ENCODE data around the gene KCNJ6.
A peak's percentile ranks its signal among the peaks of the same experiment; 100 is the strongest.
"Not testable (repeated sequence)": the region's sequence is repeated elsewhere in the genome, so short reads cannot be mapped to it uniquely, and the experiment has no call there.

Gene KCNJ6

DNA sequence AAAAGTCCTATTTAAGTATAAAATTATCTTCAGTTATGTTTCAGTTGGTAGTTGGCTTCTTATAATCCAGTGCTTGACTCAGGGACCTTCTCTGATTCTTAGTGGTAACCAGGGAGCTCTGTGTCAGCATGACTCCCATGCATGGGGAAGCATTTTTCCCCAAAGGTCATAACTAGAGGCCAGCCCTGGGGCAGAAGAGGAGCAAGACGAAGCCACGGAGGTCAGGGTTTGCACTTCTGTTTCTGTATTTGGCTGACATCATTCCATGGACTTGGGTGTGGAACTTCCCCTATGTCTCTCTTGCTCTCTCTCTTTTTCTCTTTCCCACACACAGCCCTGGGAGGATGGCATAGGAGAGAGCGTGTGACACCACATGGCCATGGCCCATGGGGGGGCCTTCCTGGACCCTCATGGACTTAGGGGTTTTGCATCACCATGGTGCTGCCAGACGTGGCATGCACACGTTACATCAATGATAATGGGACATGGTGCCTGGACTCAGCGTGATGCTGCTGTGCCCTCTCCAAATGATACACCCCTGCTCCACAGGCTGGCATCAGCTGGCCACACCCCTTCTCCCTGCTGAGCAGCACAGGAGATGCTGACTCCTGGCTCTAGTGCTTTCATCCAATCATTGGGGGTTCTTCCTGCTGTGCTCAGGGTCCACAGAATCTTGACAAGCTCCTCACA lies 260.5 kb downstream of the KCNJ6 start:
- Histone ChIP-seq H3K9me3 (ENCODE audit: control insufficient read depth, insufficient read depth, low read length) (no peaks in the 10 kb centered on the region), H3K4me1 (ENCODE audit: control insufficient read depth, insufficient read depth, low read length) (no peaks in the 10 kb centered on the region), H3K4me3 (ENCODE audit: low read length) (no peak overlapping the region), H3K27ac (ENCODE audit: low read length) (no peak overlapping the region), H3K36me3 (ENCODE audit: control insufficient read depth, insufficient read depth, low read length) (no peaks in the 10 kb centered on the region), H3K27me3 (ENCODE audit: control insufficient read depth, insufficient read depth, low read length) (no peaks in the 10 kb centered on the region)
- no peak for DNase-seq (ENCODE audit: low read depth, low spot score)
- no CpG with 5 or more reads among the region's 6 CpGs for WGBS (ENCODE audit: insufficient coverage, insufficient read length)

DNA sequence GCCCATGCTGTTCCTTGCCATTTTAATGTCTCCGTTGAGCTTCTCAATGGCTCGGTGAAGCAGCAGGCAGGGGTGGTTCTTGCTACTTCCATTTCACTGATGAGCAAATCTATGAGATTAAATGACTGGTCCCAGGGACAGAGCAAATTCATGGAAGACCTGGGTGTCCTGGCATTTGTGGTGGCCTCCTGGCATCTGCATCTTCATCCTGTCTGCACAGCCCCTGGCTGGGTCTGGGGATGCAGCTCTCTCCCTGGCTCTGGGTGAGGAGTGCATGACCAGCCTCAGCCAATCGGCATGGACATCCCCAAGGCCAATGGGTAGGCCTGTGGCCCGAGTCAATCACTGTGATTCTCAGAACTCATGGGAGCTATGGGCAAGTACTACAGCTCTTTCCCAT lies 261.7 kb downstream of the KCNJ6 start:
- Histone ChIP-seq H3K9me3 (ENCODE audit: control insufficient read depth, insufficient read depth, low read length) (no peaks in the 10 kb centered on the region), H3K4me3 (ENCODE audit: low read length) (no peak overlapping the region), H3K36me3 (ENCODE audit: control insufficient read depth, insufficient read depth, low read length) (no peaks in the 10 kb centered on the region), H3K27ac (ENCODE audit: low read length) (no peak overlapping the region), H3K4me1 (ENCODE audit: control insufficient read depth, insufficient read depth, low read length) (no peaks in the 10 kb centered on the region), H3K27me3 (ENCODE audit: control insufficient read depth, insufficient read depth, low read length) (no peaks in the 10 kb centered on the region)
- WGBS (ENCODE audit: insufficient coverage, insufficient read length): no CpG with 5 or more reads among the region's 4 CpGs
- DNase-seq (ENCODE audit: low read depth, low spot score): no peak

DNA sequence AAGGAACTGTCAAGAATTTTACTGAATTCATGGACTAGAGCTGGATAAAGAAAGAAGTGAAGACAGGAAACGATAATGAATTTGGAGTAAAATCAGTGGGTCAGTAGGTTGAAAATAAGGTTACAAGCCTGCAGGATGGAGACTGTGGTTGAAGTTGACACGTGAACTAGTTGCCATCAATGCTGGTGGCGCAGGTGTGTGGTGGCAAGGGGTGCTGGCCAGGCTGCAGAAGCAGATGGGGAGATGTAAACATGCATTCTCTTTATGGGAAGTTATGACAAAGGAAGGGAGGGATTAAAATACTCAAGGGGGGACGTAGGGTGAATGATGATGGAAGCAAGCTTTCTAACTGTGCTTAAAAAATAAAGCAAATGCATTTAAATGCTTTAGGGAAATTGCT lies 263.1 kb downstream of the KCNJ6 start:
- Histone ChIP-seq H3K27me3 (ENCODE audit: control insufficient read depth, insufficient read depth, low read length) (no peaks in the 10 kb centered on the region), H3K36me3 (ENCODE audit: control insufficient read depth, insufficient read depth, low read length) (no peaks in the 10 kb centered on the region), H3K9me3 (ENCODE audit: control insufficient read depth, insufficient read depth, low read length) (no peaks in the 10 kb centered on the region), H3K4me3 (ENCODE audit: low read length) (no peak overlapping the region), H3K4me1 (ENCODE audit: control insufficient read depth, insufficient read depth, low read length) (no peaks in the 10 kb centered on the region), H3K27ac (ENCODE audit: low read length) (no peak overlapping the region)
- DNase-seq (ENCODE audit: low read depth, low spot score): no peak
- no CpG with 5 or more reads among the region's 4 CpGs for WGBS (ENCODE audit: insufficient coverage, insufficient read length)

DNA sequence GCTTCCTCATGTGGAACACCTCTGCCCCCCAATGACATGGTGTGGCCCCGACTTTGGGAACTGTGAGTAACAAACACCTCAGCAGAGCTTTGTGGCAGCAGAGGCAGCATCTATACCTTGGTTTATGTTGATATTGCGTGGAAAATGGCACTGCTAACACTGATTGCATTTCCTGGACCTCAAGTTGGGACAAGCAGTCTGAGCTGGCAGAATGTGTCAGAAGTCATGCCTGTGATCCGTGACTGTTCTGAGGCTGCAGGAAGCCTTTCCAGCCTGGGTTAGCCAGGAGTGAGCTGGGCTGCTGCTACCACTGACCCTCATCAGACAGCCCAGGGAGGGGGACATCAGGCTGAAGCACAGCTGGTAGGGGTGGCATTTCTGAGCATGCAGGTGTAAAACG lies 268.5 kb downstream of the KCNJ6 start:
- Histone ChIP-seq H3K27me3 (ENCODE audit: control insufficient read depth, insufficient read depth, low read length) (no peaks in the 10 kb centered on the region), H3K4me3 (ENCODE audit: low read length) (no peak overlapping the region), H3K27ac (ENCODE audit: low read length) (no peak overlapping the region), H3K4me1 (ENCODE audit: control insufficient read depth, insufficient read depth, low read length) (no peaks in the 10 kb centered on the region), H3K36me3 (ENCODE audit: control insufficient read depth, insufficient read depth, low read length) (no peaks in the 10 kb centered on the region), H3K9me3 (ENCODE audit: control insufficient read depth, insufficient read depth, low read length) (no peaks in the 10 kb centered on the region)
- DNase-seq (ENCODE audit: low read depth, low spot score): no peak
- no CpG with 5 or more reads among the region's 4 CpGs for whole genome bisulfite sequencing (ENCODE audit: insufficient coverage, insufficient read length)

DNA sequence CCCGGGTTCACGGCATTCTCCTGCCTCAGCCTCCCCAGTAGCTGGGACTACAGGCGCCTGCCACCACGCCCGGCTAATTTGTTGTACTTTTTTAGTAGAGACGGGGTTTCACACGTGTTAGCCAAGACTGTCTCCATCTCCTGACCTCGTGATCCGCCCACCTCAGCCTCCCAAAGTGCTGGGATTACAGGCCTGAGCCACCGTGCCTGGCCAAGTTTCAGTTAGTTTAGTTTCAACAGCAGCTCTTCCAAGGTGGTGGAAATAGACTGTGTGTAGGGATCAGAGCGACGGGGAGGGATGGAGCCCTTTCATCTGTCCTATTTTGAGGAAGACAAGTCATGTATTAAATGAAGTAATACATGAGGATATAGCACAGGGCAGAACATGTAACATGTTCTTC lies 269.5 kb downstream of the KCNJ6 start:
- not testable (repeated sequence) for H3K36me3 ChIP-seq (ENCODE audit: control insufficient read depth, insufficient read depth, low read length); H3K4me1 ChIP-seq (ENCODE audit: control insufficient read depth, insufficient read depth, low read length); H3K27ac ChIP-seq (ENCODE audit: low read length); H3K9me3 ChIP-seq (ENCODE audit: control insufficient read depth, insufficient read depth, low read length); H3K27me3 ChIP-seq (ENCODE audit: control insufficient read depth, insufficient read depth, low read length); H3K4me3 ChIP-seq (ENCODE audit: low read length); DNase-seq (ENCODE audit: low read depth, low spot score)
- no CpG with 5 or more reads among the region's 12 CpGs for WGBS (ENCODE audit: insufficient coverage, insufficient read length)

DNA sequence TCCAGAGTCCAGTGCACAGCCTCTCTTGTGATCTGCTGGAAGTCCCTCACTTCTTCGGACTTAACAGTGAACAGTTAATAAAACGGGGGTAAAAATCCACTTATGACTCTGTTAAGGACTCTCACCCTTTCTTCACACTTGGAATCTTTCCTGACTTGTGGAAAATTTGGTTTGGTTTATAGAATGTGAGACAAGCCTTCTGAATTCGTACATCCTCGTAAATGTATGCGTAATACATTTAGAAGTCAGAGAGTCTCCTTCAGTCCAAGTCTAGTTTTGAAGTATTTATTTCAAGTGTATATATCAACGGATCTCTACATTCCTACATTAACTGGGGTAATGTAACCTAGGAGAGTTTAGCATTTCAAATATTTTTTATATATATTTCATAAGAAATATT lies 270.4 kb downstream of the KCNJ6 start:
- Histone ChIP-seq H3K27me3 (ENCODE audit: control insufficient read depth, insufficient read depth, low read length) (no peaks in the 10 kb centered on the region), H3K27ac (ENCODE audit: low read length) (no peak overlapping the region), H3K36me3 (ENCODE audit: control insufficient read depth, insufficient read depth, low read length) (no peaks in the 10 kb centered on the region), H3K4me1 (ENCODE audit: control insufficient read depth, insufficient read depth, low read length) (peaks cover 2% of the 10 kb centered on the region; the same call in 1 of the 2 replicates), H3K9me3 (ENCODE audit: control insufficient read depth, insufficient read depth, low read length) (no peaks in the 10 kb centered on the region), H3K4me3 (ENCODE audit: low read length) (no peak overlapping the region)
- WGBS (ENCODE audit: insufficient coverage, insufficient read length): no CpG with 5 or more reads among the region's 6 CpGs
- no peak for DNase-seq (ENCODE audit: low read depth, low spot score)

DNA sequence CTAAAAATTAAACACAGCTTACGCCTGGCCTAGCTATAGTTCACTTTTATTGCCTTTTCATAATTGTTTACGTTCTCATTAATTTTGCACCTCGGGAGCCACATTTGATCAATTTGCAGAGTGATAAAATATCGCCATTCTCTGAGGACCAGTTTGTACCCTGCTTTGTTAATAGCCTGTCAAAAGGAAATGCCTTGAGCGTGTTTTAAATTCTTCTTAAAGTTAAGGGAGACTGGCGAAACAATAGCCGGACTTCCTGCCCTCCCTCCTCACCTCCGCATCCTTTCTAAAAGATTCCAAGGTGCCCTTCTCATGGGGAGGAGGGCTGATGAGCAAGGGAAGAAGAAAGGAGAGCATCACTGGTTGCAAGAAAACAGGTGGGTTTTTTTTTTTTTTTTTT lies 271.6 kb downstream of the KCNJ6 start:
- Histone ChIP-seq H3K27ac (ENCODE audit: low read length) (no peak overlapping the region), H3K27me3 (ENCODE audit: control insufficient read depth, insufficient read depth, low read length) (no peaks in the 10 kb centered on the region), H3K4me3 (ENCODE audit: low read length) (no peak overlapping the region), H3K4me1 (ENCODE audit: control insufficient read depth, insufficient read depth, low read length) (peaks cover 2% of the 10 kb centered on the region; the same call in 1 of the 2 replicates), H3K9me3 (ENCODE audit: control insufficient read depth, insufficient read depth, low read length) (no peaks in the 10 kb centered on the region), H3K36me3 (ENCODE audit: control insufficient read depth, insufficient read depth, low read length) (no peaks in the 10 kb centered on the region)
- no CpG with 5 or more reads among the region's 8 CpGs for WGBS (ENCODE audit: insufficient coverage, insufficient read length)
- no peak for DNase-seq (ENCODE audit: low read depth, low spot score)

DNA sequence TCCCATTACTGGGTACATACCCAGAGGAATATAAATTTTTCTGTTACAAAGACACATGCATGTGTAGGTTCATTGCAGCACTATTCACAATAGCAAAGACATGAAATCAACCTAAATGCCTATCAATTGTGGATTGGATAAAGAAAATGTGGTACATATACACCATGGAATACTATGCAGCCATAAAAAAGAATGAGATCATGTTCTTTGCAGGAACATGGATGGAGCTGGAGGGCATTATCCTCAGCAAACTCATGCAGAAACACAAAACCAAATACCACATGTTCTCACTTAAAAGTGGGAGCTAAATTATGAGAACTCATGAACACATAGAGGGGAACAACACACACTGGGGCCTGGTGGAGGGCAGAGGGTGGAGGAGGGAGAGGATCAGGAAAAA lies 272.4 kb downstream of the KCNJ6 start:
- not testable (repeated sequence) for H3K9me3 ChIP-seq (ENCODE audit: control insufficient read depth, insufficient read depth, low read length); H3K27ac ChIP-seq (ENCODE audit: low read length); DNase-seq (ENCODE audit: low read depth, low spot score); H3K27me3 ChIP-seq (ENCODE audit: control insufficient read depth, insufficient read depth, low read length); H3K4me1 ChIP-seq (ENCODE audit: control insufficient read depth, insufficient read depth, low read length); H3K4me3 ChIP-seq (ENCODE audit: low read length); H3K36me3 ChIP-seq (ENCODE audit: control insufficient read depth, insufficient read depth, low read length)

DNA sequence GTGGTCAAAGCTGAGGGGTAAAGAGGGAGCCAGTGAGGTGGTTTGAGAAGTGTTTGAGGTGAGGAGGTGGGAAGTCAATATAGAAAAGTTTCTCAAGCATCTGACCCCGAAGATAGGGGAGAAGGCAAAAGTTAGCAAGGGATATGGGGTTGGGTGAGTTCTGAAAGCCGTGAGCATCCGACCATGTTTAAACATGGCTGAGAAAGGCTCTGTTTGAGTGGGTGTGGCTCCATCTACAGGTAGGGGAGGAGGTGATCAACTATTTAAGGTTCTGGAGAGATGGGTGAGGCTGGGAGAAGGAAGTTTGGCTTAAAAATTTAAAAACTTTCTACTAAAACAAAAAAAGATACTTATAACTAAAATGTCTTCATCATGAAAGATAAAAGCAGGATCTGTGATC lies 273.8 kb downstream of the KCNJ6 start:
- no peaks in the 10 kb centered on the region for H3K27me3 ChIP-seq (ENCODE audit: control insufficient read depth, insufficient read depth, low read length)
- H3K27ac ChIP-seq (ENCODE audit: low read length): no peak overlapping the region
- DNase-seq (ENCODE audit: low read depth, low spot score): peak; percentile 37
- no peaks in the 10 kb centered on the region for H3K36me3 ChIP-seq (ENCODE audit: control insufficient read depth, insufficient read depth, low read length)
- H3K4me3 ChIP-seq (ENCODE audit: low read length): no peak overlapping the region
- H3K4me1 ChIP-seq (ENCODE audit: control insufficient read depth, insufficient read depth, low read length): peaks cover 2% of the 10 kb centered on the region; the same call in 1 of the 2 replicates
- H3K9me3 ChIP-seq (ENCODE audit: control insufficient read depth, insufficient read depth, low read length): no peaks in the 10 kb centered on the region
- WGBS (ENCODE audit: insufficient coverage, insufficient read length): no CpG with 5 or more reads among the region's 3 CpGs

DNA sequence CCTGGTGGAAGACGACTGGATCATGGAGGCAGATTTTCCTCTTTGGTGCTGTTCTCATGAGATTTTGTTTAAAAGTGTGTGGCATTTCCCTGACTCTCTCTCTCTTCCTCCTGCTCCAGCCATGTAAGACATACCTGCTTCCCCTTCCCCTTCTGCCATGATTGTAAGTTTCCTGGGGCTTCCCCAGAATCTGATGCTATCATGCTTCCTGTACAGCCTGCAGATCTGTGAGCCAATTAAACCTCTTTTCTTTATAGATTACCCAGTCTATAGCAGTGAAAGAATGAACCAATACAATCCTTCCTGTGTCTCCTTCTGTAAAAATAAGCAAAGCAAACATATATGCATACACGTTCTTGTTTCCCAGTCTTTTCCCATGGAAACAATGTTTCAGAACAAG lies 276.5 kb downstream of the KCNJ6 start:
- Histone ChIP-seq H3K36me3 (ENCODE audit: control insufficient read depth, insufficient read depth, low read length) (no peaks in the 10 kb centered on the region), H3K27me3 (ENCODE audit: control insufficient read depth, insufficient read depth, low read length) (no peaks in the 10 kb centered on the region), H3K4me3 (ENCODE audit: low read length) (no peak overlapping the region), H3K4me1 (ENCODE audit: control insufficient read depth, insufficient read depth, low read length) (peaks cover 2% of the 10 kb centered on the region; the same call in 1 of the 2 replicates), H3K27ac (ENCODE audit: low read length) (no peak overlapping the region), H3K9me3 (ENCODE audit: control insufficient read depth, insufficient read depth, low read length) (no peaks in the 10 kb centered on the region)
- DNase-seq (ENCODE audit: low read depth, low spot score): no peak
- no CpG with 5 or more reads among the region's 2 CpGs for WGBS (ENCODE audit: insufficient coverage, insufficient read length)

DNA sequence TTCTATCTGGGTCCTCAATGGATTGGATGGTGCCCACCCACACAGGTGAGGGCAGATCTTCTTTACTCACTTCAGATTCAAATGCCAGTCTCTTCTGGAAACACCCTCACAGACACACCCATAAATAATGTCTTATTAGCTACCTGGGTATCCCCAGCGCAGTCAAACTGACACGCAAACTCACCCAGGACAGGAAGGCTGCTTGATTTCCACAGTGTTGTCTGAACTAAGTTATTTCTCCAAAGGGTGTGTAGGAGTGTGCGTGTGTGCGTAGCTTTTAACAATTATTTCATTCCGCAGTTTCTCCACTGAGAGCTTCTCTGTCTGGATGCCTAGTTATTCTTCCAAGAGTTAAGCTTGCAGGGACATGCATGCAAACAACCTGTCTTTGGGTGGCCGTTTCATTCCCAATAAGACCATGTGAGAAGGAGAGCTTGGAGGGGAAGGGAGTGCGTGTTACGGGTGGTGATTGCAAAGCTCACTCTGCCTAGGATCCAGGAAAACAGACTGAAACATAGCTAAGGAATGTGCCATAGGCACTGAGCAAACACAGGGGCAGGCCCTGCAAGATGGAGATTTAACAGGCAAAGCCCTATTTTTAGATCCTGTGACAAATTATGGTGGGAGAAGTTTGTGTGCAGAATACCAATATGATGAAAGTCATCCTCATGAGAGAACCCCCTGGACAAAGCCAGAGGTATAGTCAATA lies 280.0 kb downstream of the KCNJ6 start:
- WGBS (ENCODE audit: insufficient coverage, insufficient read length): no CpG with 5 or more reads among the region's 8 CpGs
- Histone ChIP-seq H3K4me3 (ENCODE audit: low read length) (no peak overlapping the region), H3K27ac (ENCODE audit: low read length) (no peak overlapping the region), H3K4me1 (ENCODE audit: control insufficient read depth, insufficient read depth, low read length) (no peaks in the 10 kb centered on the region), H3K27me3 (ENCODE audit: control insufficient read depth, insufficient read depth, low read length) (no peaks in the 10 kb centered on the region), H3K36me3 (ENCODE audit: control insufficient read depth, insufficient read depth, low read length) (no peaks in the 10 kb centered on the region), H3K9me3 (ENCODE audit: control insufficient read depth, insufficient read depth, low read length) (no peaks in the 10 kb centered on the region)
- no peak for DNase-seq (ENCODE audit: low read depth, low spot score)
